Stimulated activated CD8-positive, alpha-beta memory T cell treated with anti-CD3 and anti-CD28 coated beads, Interleukin-7, amount 100 ng/mL, for 24 hours (primary cell): ENCODE results near the gene WTAP.
"Not testable (repeated sequence)": the region's sequence is repeated elsewhere in the genome, so short reads cannot be mapped to it uniquely, and the experiment has no call there.

Experiments used
- DNase-seq: peaks from one replicate; pipeline ENCODE4 v3.0.0-alpha.2; 2020; ENCODE audit warnings: low read depth

Gene WTAP

GRCh38 chr6:159693894-159694545 is 33.3 kb upstream of the WTAP start:
- no peak for DNase-seq

- no peak for DNase-seq
Observed at GRCh38 chr6:159695984-159696383, 31.3 kb upstream of the WTAP start.

DNA sequence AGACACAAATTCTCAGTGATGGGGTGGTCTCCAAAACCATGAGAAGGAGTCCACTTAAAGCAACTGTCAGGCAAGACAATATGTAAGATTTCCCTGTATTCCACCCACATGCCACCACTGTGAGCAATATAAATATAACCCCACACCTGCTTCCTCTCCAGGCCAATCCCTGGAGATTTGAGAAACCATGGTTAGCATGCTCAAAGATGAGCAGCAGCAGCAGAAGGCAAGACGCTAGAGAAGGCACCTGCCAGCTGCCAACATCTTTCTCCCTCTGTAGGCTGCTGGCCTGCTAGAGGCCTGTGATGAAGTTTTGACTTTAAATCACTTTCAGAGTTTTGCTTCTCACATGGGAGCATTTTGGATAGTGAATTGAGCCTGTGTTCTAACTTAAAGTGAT is 26.3 kb upstream of the WTAP start:
- DNase-seq: no peak

- DNase-seq: no peak
Observed at GRCh38 chr6:159701413-159701999, 25.8 kb upstream of the WTAP start.

- DNase-seq: not testable (repeated sequence)
Observed at GRCh38 chr6:159710603-159711002, 16.7 kb upstream of the WTAP start.

DNA sequence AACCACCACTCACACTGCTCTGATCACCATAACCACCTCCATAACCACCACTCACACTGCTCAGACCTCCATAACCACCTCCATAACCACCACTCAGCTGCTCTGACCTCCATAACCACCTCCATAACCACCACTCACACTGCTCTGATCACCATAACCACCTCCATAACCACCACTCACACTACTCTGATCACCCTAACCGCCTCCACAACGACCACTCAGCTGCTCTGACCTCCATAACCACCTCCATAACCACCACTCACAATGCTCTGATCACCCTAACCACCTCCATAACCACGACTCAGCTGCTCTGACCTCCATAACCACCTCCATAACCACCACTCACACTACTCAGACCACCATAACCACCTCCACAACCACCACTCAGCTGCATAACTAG is 14.9 kb upstream of the WTAP start:
- DNase-seq: not testable (repeated sequence)

DNA sequence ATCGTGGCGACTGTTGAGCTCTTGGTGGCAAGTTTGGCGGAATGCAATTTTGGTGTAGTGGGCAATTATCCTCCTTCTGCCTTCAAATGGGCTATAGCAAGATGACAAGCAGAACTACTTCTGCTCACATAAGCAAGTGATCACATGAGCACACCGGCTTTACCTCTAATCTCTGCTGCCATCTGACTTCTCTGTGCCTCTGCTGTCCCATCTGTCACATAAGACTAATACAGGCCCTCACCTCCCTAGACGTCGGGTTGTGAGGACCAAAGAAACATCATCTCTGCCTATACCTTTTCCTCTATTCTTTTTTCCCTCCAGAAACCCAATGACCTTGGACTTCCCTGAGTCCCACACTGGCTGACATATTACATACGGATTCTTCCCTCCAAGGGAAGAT is 13.3 kb upstream of the WTAP start:
- no peak for DNase-seq

DNA sequence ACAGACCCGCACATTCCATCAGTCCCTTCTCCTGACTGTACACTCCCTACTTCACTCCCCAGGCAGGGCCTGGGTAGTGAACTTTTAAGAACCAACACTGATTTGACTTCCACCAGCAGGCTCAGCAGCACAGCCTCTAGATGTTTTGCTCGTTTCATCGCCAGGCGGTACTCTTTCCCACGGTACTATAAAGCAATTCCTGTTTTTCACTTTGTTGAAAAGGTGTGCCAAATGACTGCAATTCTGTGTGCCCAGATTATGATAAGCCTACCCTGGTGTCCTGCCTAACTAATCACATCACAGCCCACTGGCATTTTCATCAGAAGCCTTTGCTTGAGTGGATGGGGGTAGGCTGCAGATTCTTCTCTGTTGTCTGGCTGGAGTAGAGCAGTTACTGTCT is 12.9 kb upstream of the WTAP start:
- DNase-seq: no peak

DNA sequence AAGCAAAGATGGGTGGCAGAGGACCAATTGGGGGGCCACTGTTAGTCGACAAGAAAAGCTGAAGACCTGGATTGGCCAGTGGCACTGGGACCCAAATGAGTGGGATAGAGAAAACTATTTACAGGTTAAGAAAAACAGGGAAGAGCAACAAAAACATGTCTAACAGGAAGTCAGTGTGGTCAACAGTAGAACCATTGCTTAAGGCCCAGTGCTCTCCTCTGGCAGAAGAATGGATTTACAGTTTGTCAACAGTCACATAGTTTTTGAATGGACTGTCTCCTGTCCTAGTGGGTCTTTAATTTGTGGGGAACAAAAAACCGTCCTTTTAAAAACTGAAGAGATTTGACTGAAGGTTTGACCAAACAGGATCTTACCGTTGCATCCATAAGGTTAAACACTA is 12.1 kb upstream of the WTAP start:
- DNase-seq: no peak

DNA sequence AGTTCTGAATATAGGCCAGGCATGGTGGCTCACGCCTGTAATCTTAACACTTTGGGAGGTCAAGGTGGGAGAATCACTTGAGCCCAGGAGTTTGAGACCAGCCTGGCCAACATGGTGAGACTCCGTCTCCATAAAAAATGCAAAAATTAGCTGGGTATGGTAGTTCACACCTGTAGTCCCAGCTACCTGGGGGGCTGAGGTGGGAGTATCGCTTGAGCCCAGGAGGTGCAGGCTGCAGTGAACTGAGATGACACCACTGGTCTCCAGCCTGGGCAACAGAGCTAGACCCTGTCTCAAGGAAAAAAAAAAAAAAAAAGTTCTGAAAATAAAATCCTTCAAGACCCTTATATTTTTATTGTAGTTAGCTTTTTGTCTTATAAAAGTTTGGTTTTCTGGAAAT is 11.7 kb upstream of the WTAP start:
- DNase-seq: no peak

DNA sequence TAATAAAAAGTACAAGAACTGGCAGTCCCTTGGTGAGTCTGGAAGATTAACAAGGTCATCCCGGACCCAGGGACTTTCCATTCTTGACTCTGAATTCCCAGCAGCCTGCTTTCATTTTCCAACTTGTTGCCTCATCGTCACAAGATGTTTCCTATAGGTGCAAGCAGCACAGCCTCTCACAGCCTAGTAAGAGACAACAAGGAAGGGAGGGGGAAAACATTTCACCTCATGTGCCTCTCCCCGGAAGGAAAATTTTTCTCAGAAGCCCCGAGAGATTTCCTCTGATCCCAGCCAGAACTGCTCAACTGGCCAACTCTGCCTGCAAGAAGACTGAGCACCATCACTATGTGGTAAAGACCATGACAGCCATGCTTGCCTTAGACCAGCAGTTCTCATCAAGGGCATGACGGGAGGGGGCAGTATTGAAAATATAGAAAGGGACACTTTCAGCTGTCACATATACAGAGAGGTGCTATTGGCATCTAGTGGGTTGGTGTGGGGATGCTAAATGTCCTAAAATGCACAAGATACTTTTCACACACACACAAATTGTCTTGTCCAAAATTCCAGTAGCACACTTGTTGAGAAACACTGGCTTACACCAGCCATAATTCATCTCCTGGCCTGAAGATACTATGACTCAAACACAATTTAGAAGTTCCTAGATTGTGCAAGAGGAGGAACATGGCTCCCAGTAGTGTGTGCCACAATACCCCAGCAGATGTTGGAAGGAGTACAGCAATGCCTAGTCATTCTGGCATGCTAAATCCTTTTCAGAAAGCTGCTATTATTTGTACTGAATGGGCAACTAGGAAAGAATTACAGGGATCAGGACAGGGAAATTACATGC is 10.8 kb upstream of the WTAP start:
- no peak for DNase-seq

- no peak for DNase-seq
Observed at GRCh38 chr6:159718634-159719033, 8.7 kb upstream of the WTAP start.

GRCh38 chr6:159719287-159719686 is 8.0 kb upstream of the WTAP start:
- no peak for DNase-seq

GRCh38 chr6:159720708-159721107 is 6.6 kb upstream of the WTAP start:
- DNase-seq: no peak

DNA sequence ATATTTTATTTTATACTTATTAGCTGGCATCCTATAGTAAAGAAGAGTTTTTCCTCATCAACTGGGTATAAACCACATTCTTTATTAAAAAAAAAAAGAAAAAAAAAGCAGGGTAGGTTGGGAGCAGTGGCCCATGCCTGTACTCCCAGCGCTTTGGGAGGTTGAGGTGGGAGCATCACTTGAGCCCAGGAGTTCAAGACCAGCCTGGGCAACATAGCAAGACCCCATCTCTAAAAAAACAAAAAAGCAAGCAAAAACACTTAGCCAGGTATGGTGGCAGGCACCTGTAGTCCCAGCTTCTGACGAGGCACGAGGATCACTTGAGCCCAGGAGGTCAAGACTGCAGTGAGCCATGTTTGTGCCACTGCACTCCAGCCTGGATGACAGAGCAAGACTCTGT is 5.3 kb upstream of the WTAP start:
- DNase-seq: not testable (repeated sequence)

- no peak for DNase-seq
Observed at GRCh38 chr6:159722655-159723054, 4.7 kb upstream of the WTAP start.

DNA sequence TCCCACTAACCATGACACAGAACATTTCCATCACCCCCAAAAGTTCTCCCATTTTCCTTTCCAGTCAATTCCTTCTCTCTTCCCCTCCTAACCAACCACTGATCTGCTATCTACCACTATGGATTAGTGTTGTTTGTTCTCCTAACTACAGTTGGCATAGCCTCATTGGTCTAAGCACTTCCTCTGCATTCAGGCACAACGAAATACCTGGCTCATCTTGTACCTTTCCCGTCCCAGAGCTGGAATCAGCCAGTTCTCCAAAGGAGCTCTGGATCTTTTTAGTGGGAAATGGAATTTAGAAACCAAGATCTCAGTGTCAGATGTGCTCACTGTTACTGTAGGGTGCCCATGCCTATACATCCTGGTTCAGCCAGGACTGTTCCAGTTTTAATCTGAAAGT is 4.0 kb upstream of the WTAP start:
- DNase-seq: no peak

DNA sequence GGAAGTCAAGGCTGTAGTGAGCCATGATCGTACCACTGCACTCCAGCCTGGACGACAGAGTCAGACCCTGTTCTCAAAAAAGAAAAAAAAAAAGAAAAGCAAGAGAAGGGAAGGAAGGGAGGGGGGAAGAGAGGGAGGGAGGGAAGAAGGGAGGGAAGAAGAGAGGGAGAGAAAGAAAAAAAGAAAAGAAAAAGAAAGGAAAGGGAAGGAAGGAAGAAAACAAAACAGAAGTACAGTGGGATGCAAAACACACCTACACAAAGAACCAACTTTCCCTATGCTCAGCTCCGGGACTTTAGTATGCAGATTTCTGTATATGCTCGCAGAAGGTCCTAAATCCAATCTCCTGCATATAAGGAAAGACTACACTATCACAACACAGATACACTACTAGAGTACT is 2.5 kb upstream of the WTAP start:
- DNase-seq: no peak

GRCh38 chr6:159725208-159725607 is 2.1 kb upstream of the WTAP start:
- not testable (repeated sequence) for DNase-seq

GRCh38 chr6:159726255-159726917 is 920 bp upstream of the WTAP start:
- DNase-seq: no peak

DNA sequence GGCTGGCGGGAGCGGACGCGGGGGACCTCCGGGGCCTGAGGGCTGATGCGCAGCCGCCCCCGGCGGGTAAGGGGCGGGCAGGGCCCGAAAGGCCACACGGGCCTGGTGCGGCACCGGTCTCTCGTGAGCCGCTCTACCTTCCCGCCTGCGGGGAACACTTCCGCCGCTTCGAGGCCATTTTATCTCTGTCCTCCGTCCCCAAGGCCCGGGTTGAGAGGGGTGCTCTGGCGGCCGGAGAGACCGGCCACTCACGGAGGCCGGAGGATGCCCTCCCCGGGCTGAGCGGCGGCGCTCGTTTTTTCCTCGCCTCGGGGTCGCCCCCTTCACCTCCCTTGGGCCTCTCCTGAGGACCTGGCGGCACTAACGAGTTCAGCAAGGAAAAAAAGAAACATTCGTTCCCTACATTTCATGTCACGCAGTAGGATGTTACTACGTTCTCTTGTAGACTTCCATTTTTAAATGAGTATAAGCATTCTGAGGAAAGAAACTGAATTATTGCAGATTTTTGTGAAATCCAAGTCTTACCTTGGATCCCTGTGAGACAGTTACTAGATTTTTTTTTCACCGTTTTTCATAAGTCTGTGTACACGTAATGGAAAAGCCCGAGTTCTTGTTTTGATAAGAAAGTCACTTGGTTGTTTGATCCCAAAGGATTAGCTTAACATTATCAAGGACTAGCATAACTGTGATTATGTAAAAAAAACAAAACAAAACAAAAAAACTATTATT is 575 bp downstream of the WTAP start:
- DNase-seq: peak; percentile 8

DNA sequence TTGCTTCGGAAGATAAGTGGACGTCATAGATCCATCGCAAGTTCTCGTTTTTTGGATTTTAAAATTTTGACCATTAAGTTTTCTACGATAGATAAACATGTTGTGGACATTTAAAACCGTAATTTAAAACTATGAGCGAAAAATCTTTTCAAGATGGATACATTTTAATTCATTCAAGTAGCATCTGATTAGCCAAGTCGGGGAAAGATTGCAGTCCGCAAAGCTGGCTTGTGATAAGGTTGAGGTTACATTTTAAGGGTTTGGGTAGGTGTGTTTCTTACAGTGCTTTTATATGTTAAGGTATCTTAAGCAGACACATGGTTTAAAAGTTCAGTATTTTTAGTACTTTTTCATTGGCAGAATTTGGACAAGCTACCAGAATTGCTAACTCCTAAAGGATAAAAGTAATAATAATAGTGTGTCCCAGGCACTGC is 1.2 kb downstream of the WTAP start:
- DNase-seq: no peak
